ENCODE data around the gene ARFGEF2. TPM values are rescaled to one million over a fixed set of nuclear protein-coding genes. Genes with fewer than 3 reads are reported as not detected.

ARFGEF2 gene
- total RNA-seq, 6 donors from 2014 or later: 22.4 to 94.3 (median 32.2) TPM

DNA sequence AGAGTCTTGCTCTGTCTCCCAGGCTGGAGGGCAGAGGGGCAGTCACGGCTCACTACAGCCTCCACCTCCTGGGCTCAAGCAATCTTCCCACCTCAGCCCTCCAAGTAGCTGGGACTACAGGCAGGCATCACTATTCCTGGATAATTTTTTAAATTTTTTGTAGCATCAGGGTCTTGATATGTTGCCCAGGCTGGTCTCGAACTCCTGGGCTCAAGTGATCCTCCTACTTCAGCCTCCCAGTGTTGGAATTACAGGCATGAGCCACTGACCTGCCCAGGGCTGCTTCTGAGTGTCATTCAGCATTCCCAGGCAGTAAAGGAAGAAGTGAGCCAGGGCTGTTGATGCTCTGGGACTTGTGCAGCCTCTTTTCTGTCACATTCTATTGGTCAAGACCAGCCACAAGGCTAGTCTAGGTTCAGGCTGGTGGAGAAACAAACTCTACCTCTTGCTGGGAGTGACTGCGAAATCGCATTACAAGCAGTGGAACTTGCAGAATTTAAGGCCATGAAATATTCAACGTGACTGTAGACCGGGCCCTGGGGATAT lies 2.1 kb upstream of the ARFGEF2 start:
- DNase-seq: no peak
- no peaks in the 10 kb centered on the region for H3K9me3 ChIP-seq
- no peak for TF ChIP-seq EP300 (IDR thresholded peaks at IDR 0.05)
- TF ChIP-seq POLR2AphosphoS5 (IDR thresholded peaks at IDR 0.05): no peak
- no peak for TF ChIP-seq POLR2A (IDR thresholded peaks at IDR 0.05)
- no peak for TF ChIP-seq CTCF (IDR thresholded peaks at IDR 0.05)

DNA sequence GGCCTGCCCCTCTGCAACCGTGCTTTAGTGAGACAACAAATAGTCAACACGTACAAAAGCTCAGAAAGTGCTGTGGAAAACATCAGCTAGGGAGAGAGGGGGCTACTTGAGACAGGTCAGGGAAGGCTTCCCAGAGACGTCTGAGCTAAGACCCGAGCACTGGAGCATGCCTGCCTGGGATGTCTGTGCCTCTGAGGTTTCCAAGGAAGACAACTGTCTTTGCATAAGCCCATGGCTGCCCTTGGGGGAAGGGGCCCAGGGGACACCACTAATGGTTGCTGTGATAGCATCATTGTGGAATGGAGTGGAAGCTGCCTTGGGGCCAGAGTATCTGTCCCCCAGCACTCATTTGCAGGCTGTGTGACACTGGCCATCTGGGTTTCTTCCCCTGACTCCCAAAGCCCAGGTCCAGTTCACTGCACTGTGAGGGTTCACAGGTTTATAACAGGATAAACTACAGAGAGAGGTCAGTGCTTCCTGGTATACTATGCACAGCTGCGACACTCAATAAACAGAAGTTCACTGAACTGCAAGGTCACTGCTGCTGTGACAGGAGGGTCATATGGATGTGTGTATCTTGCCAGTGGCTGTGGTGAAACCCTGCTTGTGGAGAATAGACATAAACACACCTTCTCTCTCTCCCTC lies 1.5 kb upstream of the ARFGEF2 start:
- H3K9me3 ChIP-seq: no peaks in the 10 kb centered on the region
- no peaks in the 10 kb centered on the region for H3K27me3 ChIP-seq
- ATAC-seq (ENCODE audit: low FRiP score in 2 of 2) (no peak), DNase-seq (peak in 1 of 2 donors; percentile 28)
- WGBS, 2 donors: 57 to 62% methylated on average over 5 of the region's 5 CpGs
- H3K4me3 ChIP-seq: no peak overlapping the region
- peaks cover 22 to 38% (median 25%) of the 10 kb centered on the region in 4 donors for H3K4me1 ChIP-seq
- no peak for TF ChIP-seq EP300 (IDR thresholded peaks at IDR 0.05)
- no peak for TF ChIP-seq CTCF (IDR thresholded peaks at IDR 0.05)
- TF ChIP-seq POLR2A (IDR thresholded peaks at IDR 0.05): no peak
- no peak for TF ChIP-seq POLR2AphosphoS5 (IDR thresholded peaks at IDR 0.05)
- H3K27ac ChIP-seq: no peak overlapping the region
- no peaks in the 10 kb centered on the region for H3K36me3 ChIP-seq

More for the DNA sequence above, 2.1 kb upstream of the ARFGEF2 start:
- Histone ChIP-seq H3K4me1 (peaks cover 22 to 32% (median 25%) of the 10 kb centered on the region in 4 donors), H3K36me3 (no peaks in the 10 kb centered on the region), H3K4me3 (no peak overlapping the region), H3K27me3 (no peaks in the 10 kb centered on the region), H3K27ac (no peak overlapping the region)
- no peak for ATAC-seq (ENCODE audit: low FRiP score in 2 of 2)
- WGBS, 2 donors: 58 to 91% methylated on average over 6 of the region's 6 CpGs

GRCh38 chr20:48920527-48921167 lies 864 bp upstream of the ARFGEF2 start:
- ATAC-seq (ENCODE audit: low FRiP score in 2 of 2): no peak
- no peaks in the 10 kb centered on the region for H3K27me3 ChIP-seq
- H3K36me3 ChIP-seq: no peaks in the 10 kb centered on the region
- peak overlapping the region; percentile 92 to 99 (median 96) for H3K27ac ChIP-seq
- 30 to 33% methylated on average over 10 of the region's 10 CpGs for WGBS, 2 donors
- no peaks in the 10 kb centered on the region for H3K9me3 ChIP-seq
- DNase-seq: no peak
- peaks cover 22 to 39% (median 25%) of the 10 kb centered on the region in 4 donors for H3K4me1 ChIP-seq
- TF ChIP-seq POLR2AphosphoS5 (IDR thresholded peaks at IDR 0.05) (no peak), POLR2A (IDR thresholded peaks at IDR 0.05) (no peak), EP300 (IDR thresholded peaks at IDR 0.05) (no peak)
- H3K4me3 ChIP-seq: peak overlapping the region; percentile 85 to 98 (median 92)

DNA sequence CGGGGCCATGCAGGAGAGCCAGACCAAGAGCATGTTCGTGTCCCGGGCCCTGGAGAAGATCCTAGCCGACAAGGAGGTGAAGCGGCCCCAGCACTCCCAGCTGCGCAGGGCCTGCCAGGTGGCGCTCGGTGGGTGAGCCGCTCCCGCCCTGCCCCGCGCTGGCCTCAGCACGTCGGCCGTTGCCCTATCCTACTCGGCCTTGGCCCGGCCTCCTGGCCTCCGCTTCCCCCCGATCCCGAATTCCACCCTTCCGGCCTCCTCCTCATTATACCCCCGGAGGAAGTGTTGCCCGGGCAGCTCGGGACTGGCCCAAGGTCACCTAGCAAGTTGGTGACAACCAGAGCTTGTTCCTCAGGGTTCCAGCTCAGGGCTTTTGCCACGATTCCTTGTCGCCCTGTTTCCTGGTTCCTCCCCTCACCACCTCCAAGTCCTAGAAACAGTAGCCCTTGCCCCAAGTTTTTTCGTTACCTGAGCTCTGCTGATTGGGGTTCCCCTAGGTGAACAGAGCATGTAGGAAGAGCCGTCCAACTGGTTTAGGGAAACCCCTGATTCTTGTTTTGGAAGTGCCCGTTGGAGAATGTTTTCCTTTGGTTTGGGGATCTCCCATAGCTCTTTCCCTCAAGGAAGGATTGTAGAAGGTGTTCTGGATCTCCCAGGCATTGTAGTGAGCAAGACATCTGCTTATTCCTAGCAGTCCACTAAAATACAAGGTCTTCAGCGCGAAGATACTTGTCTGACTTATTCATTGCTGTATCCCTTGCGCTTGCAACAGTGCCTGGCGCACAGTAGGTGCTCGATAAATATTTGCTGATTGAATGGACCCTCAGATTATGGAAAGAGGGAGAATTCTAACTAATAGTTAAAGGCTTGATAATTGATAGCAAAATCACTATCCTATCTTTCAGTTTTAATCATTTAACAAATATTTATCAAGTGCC lies 641 bp downstream of the ARFGEF2 start:
- 10 to 25% methylated on average over 10 to 31 of the region's 34 CpGs for WGBS, 2 donors
- ATAC-seq (ENCODE audit: low FRiP score in 2 of 2): peak; percentile 80 to 81
- Histone ChIP-seq H3K4me3 (peak overlapping the region; percentile 85 to 98 (median 92)), H3K27me3 (no peaks in the 10 kb centered on the region), H3K36me3 (no peaks in the 10 kb centered on the region), H3K9me3 (no peaks in the 10 kb centered on the region), H3K4me1 (peaks cover 22 to 49% (median 29%) of the 10 kb centered on the region in 4 donors), H3K27ac (peak overlapping the region; percentile 92 to 99 (median 96))
- DNase-seq: peak in 1 of 2 donors; percentile 56
- TF ChIP-seq CTCF (IDR thresholded peaks at IDR 0.05) (peak in 1 of 6 experiments; percentile 27), POLR2AphosphoS5 (IDR thresholded peaks at IDR 0.05) (no peak)
